Spinal cord (tissue), 10 donors: Measurements from ENCODE around the gene NAP1L4. TPM values are rescaled to one million over a fixed set of nuclear protein-coding genes. Genes with fewer than 3 reads are reported as not detected.

Experiments
- DNase-seq, 6 donors: peaks; one replicate each; pipeline versions ENCODE4 v3.0.0 to v3.0.0-alpha.2; 2013 to 2015; ENCODE audit warnings: low spot score in 6 of 6, low read depth in 4 of 6
- H3K27ac ChIP-seq: one replicate; pipeline ENCODE4 v1.5.1; 2013; ENCODE audit warnings: low read depth, low read length, control low read depth
- H3K27me3 ChIP-seq: one replicate; pipeline ENCODE4 v1.6.1; 2013; ENCODE audit warnings: low read length; ENCODE audit not compliant: control insufficient read depth, insufficient read depth
- H3K36me3 ChIP-seq: one replicate; pipeline ENCODE4 v1.6.1; 2013; ENCODE audit warnings: low read length; ENCODE audit not compliant: control insufficient read depth, insufficient read depth
- H3K4me1 ChIP-seq: one replicate; pipeline ENCODE4 v1.6.1; 2013; ENCODE audit warnings: low read length; ENCODE audit not compliant: control insufficient read depth, insufficient read depth
- H3K4me3 ChIP-seq: one replicate; pipeline ENCODE4 v1.5.1; 2013; ENCODE audit warnings: low read depth, low read length, control low read depth
- H3K9me3 ChIP-seq: one replicate; pipeline ENCODE4 v1.6.1; 2013; ENCODE audit warnings: low read length; ENCODE audit not compliant: control insufficient read depth, insufficient read depth
- WGBS: methylation state at CpG from one replicate; pipeline ENCODE4 v1.1.5; 2013; ENCODE audit warnings: missing lambda C conversion rate; ENCODE audit not compliant: insufficient coverage; 5-methylcytosine and 5-hydroxymethylcytosine counted together
- long read RNA-seq, 4 donors: transcript quantifications; one replicate each; lab custom pipeline, GENCODE V29; 2026
- polyA plus RNA-seq, 2 donors: library from polyadenylated mRNA; unstranded; fragments of 120-200 nt; gene quantifications; one replicate each; pipeline ENCODE4 v1.2.1, GENCODE V29; 2013; ENCODE audit not compliant: insufficient read length in 2 of 2
- total RNA-seq, 2 donors: library from RNA; depleted of rRNA in 1 of 2; stranded (reverse); fragments of 120-200 nt in 1 of 2; fragments of >200 nt in 1 of 2; gene quantifications; one replicate each; pipeline versions ENCODE4 v1.2.3 to v1.2.4, GENCODE V29; 2013 to 2014
- donor health status: healthy.

NAP1L4 gene
- total RNA-seq: 100 to 1,000 TPM; 148 to 165 TPM
- polyA plus RNA-seq: 100 to 1,000 TPM; 190 to 191 TPM
- long read RNA-seq, donor 1, transcript NAP1L4-222 (15 exons, 2,479 nt): major isoform, 20 of 60 reads
- long read RNA-seq, donor 1, transcript NAP1L4-201 (16 exons, 2,511 nt): minor isoform, 6 of 60 reads
- long read RNA-seq, donor 1, partial matches to known transcripts: 29 of 60 reads
- long read RNA-seq, donor 1, other reads (novel, unspliced or antisense): 0 of 60 reads
- long read RNA-seq, donor 2, partial matches to known transcripts: 8 of 16 reads
- long read RNA-seq, donor 2, other reads (novel, unspliced or antisense): 0 of 16 reads
- long read RNA-seq, donor 3, partial matches to known transcripts: 21 of 27 reads
- long read RNA-seq, donor 3, other reads (novel, unspliced or antisense): 0 of 27 reads
- long read RNA-seq, donor 4, transcript NAP1L4-222 (15 exons, 2,479 nt): major isoform, 7 of 27 reads
- long read RNA-seq, donor 4, partial matches to known transcripts: 16 of 27 reads
- long read RNA-seq, donor 4, other reads (novel, unspliced or antisense): 0 of 27 reads

DNA sequence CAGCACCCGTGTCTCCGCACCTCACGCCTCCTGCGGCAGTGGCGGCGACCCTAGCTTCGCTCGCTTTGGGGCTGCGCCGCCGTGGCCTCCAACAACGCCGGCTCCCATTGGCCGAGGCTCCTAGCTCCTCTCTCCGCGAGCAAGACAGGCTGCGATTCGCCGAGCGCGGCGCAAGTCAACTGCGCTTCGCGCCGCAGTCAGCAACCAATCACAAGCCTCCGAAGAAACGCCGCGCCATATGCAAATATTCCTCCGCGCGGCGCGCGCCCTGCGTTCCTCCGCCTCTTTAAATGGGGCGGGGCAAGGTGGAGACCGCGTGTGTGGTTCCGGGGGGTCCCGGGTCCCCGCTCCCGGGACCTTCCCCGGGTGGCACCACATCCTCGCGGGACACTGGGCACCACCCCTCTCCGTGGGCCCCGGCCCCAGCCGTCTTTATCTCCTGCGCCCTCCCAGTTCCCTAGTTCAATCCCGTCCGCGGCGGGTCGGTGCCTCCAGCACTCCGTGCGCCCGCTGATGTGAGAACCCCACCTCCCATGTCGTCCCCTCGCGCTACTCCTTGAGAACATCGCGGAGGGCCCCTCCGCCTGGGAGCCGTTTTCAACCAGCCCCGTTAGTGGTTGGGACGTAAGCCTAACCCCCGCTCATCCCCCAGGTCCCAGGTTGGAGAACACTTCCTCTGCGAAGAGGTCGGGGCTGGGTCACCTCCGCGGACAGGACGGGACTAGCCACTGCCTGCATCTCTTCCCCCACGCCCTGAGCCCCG is at the start of gene NAP1L4:
NAP1L4 (minus strand) TSS at position 96 of the 763 bp plus-strand sequence. CDS start 13,109 bp downstream, outside the sequence.
- H3K36me3 ChIP-seq: no peaks in the 10 kb centered on the region
- H3K4me1 ChIP-seq: peaks cover 18% of the 10 kb centered on the region
- H3K27me3 ChIP-seq: no peaks in the 10 kb centered on the region
- no peaks in the 10 kb centered on the region for H3K9me3 ChIP-seq
- peak within 1 kb of the TSS; percentile 84 for H3K27ac ChIP-seq
- peak within 1 kb of the TSS; percentile 80 for H3K4me3 ChIP-seq
- DNase-seq: peak; percentile 87 to 99 (median 93)
- under 1% methylated on average over 77 of the region's 77 CpGs for WGBS

GRCh38 chr11:3040881-3041280 is 48.8 kb upstream of the NAP1L4 start:
- no peak overlapping the region for H3K4me3 ChIP-seq
- peaks cover 71% of the 10 kb centered on the region for H3K36me3 ChIP-seq
- H3K27me3 ChIP-seq: no peaks in the 10 kb centered on the region

GRCh38 chr11:3037945-3038271 is 45.8 kb upstream of the NAP1L4 start:
- no peak overlapping the region for H3K27ac ChIP-seq
- 89% methylated on average over 11 of the region's 12 CpGs for WGBS

More at GRCh38 chr11:3040881-3041280, 48.8 kb upstream of the NAP1L4 start:
- Histone ChIP-seq H3K9me3 (no peaks in the 10 kb centered on the region), H3K4me1 (peaks cover 33% of the 10 kb centered on the region), H3K27ac (no peak overlapping the region)
- no CpG with 5 or more reads among the region's 9 CpGs for WGBS
- DNase-seq: no peak

GRCh38 chr11:3037040-3037944 is 45.2 kb upstream of the NAP1L4 start:
- Histone ChIP-seq H3K9me3 (no peaks in the 10 kb centered on the region), H3K4me1 (peaks cover 10% of the 10 kb centered on the region), H3K4me3 (no peak overlapping the region), H3K27ac (no peak overlapping the region), H3K27me3 (no peaks in the 10 kb centered on the region), H3K36me3 (peaks cover 66% of the 10 kb centered on the region)
- 71% methylated on average over 17 of the region's 24 CpGs for WGBS
- DNase-seq: peak; percentile 43 to 91 (median 70)

More at GRCh38 chr11:3037945-3038271, 45.8 kb upstream of the NAP1L4 start:
- Histone ChIP-seq H3K4me3 (no peak overlapping the region), H3K27me3 (no peaks in the 10 kb centered on the region), H3K4me1 (peaks cover 16% of the 10 kb centered on the region), H3K9me3 (no peaks in the 10 kb centered on the region), H3K36me3 (peaks cover 65% of the 10 kb centered on the region)
- DNase-seq: no peak

DNA sequence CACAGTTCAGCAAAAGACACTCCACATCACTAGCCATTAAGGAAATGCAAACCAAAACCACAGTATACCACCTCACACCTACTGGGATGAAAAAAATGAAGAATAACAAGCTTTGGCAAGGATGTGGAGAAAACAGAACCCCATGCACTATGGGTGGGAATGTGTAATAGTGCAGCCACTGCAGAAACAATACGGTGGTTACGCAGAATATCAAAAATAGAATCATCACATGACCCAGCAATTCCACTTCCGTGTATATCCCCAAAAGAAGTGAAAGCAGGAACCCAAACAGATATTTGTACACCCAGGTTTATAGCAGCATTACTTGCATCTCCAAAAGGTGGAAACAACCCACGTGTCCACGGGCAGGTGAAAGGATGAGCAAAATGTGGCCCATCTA is 44.3 kb upstream of the NAP1L4 start:
- DNase-seq: no peak
- no CpG with 5 or more reads among the region's 5 CpGs for WGBS
- no peaks in the 10 kb centered on the region for H3K9me3 ChIP-seq
- H3K4me3 ChIP-seq: no peak overlapping the region
- H3K36me3 ChIP-seq: peaks cover 60% of the 10 kb centered on the region
- H3K27me3 ChIP-seq: no peaks in the 10 kb centered on the region
- peaks cover 4% of the 10 kb centered on the region for H3K4me1 ChIP-seq
- H3K27ac ChIP-seq: no peak overlapping the region

- Histone ChIP-seq H3K27ac (no peak overlapping the region), H3K36me3 (peaks cover 51% of the 10 kb centered on the region)
- DNase-seq: no peak
Observed at GRCh38 chr11:3035333-3035732, 43.2 kb upstream of the NAP1L4 start.

DNA sequence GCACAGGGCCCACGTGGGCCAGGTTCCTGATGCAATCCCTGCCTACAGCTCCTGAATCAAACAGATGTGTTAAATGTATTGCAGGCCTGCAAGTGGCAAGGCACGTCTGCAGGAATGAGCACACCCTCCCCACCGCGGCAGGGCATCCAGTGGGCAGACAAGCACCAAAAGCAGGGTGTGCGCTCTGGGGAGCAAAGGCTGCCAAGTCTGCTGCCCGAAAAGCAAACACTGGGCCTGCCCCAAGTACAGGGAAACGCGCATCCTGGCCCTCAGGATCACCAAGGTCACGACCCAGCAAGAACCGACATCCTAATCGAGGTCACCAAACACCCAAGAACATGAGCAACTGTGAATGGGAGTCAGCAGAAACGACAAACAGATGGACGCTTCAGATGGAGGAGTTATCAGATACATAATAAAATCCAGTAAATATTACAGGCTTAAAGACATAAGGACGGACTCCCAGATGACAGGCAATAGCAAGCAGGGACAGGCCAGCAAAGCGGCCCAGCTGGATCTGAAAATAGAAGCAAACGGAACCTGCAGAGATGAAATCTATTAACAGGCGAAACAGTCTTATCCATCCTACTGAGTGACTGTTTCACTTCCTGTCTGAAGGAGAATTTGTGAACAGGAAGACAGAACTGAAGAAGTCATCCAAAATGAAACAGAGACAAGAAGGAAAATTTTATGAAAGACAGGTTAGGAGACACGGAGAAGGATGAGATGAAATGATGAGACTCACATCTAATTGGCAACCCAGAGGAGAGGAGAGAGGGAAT is 38.4 kb upstream of the NAP1L4 start:
- H3K4me3 ChIP-seq: no peak overlapping the region
- H3K27me3 ChIP-seq: no peaks in the 10 kb centered on the region
- H3K4me1 ChIP-seq: peaks cover 4% of the 10 kb centered on the region
- H3K27ac ChIP-seq: no peak overlapping the region
- 84% methylated on average over 15 of the region's 18 CpGs for WGBS
- H3K9me3 ChIP-seq: no peaks in the 10 kb centered on the region
- no peak for DNase-seq
- H3K36me3 ChIP-seq: peaks cover 63% of the 10 kb centered on the region

More at GRCh38 chr11:3035333-3035732, 43.2 kb upstream of the NAP1L4 start:
- no peak overlapping the region for H3K4me3 ChIP-seq
- peaks cover 4% of the 10 kb centered on the region for H3K4me1 ChIP-seq
- no peaks in the 10 kb centered on the region for H3K9me3 ChIP-seq
- no peaks in the 10 kb centered on the region for H3K27me3 ChIP-seq

DNA sequence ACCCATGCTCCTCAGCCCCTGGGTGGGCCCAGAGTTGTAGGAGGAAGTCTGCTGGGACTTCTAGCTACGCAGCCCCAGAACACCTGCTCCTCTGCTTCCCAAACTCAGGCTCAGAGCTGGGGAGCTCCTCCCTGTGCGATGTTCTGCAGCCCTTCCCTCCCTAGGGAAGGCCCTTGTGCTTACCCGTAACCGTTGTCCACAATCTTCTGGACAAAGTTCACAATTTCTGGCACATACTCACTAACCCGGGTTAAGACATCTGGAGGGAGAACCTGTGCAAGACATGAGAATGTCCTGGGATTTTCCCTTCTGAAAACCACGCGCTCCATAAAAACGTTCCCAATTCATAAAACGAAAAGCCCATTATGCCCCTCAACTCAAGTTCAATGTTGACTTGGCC is 36.7 kb upstream of the NAP1L4 start:
- DNase-seq: no peak
- WGBS: 95% methylated on average over 9 of the region's 9 CpGs
- Histone ChIP-seq H3K4me1 (peaks cover 4% of the 10 kb centered on the region), H3K9me3 (no peaks in the 10 kb centered on the region), H3K36me3 (peaks cover 61% of the 10 kb centered on the region), H3K4me3 (no peak overlapping the region), H3K27ac (no peak overlapping the region), H3K27me3 (no peaks in the 10 kb centered on the region)
